Body of pancreas (tissue), 4 donors: ENCODE results near the gene DMGDH. TPM values are rescaled to one million over a fixed set of nuclear protein-coding genes. Genes with fewer than 3 reads are reported as not detected.
A peak's percentile ranks its signal among the peaks of the same experiment; 100 is the strongest.

Experiments used
- ATAC-seq: fragments of 150-250 bp; one replicate; pipeline ENCODE4 v1.9.1; 2016
- DNase-seq, 4 donors: peaks; one replicate each; pipeline ENCODE4 v3.0.0-alpha.2; 2019
- H3K27ac ChIP-seq, 4 donors: fragments of 200-600 bp; sonication (generic); 1 replicate in 3 of 4; 2 replicates in 1 of 4; pipeline versions ENCODE4 v1.5.1 to v1.6.1; 2016 to 2019; ENCODE audit warnings: mild to moderate bottlenecking in 1 of 4, mixed read lengths in 1 of 4, moderate library complexity in 1 of 4
- H3K27me3 ChIP-seq, 2 donors: fragments of 200-600 bp; sonication (generic); one replicate each; pipeline ENCODE4 v1.6.0; 2016; ENCODE audit warnings: mild to moderate bottlenecking in 1 of 2
- H3K36me3 ChIP-seq, 2 donors: fragments of 200-600 bp; sonication (generic); replicated peaks in 1 of 2; 2 replicates each; pipeline ENCODE4 v1.5.1; 2016; ENCODE audit warnings: low read depth in 2 of 2; ENCODE audit not compliant: insufficient read depth in 1 of 2
- H3K4me1 ChIP-seq: fragments of 200-600 bp; sonication (generic); one replicate; pipeline ENCODE4 v1.6.0; 2016
- H3K4me3 ChIP-seq, 2 donors: fragments of 200-600 bp; sonication (generic); 1 replicate in 1 of 2; 2 replicates in 1 of 2; pipeline ENCODE4 v1.5.1; 2016 to 2019
- H3K9me3 ChIP-seq, 3 donors: fragments of 200-600 bp; sonication (generic); 1 replicate in 2 of 3; 2 replicates in 1 of 3; pipeline ENCODE4 v1.5.1; 2016
- CTCF ChIP-seq, 7 experiments: fragments of 450-650 bp in 4 of 7; fragments of 200-600 bp in 3 of 7; sonication (generic) in 3 of 7; IDR thresholded peaks; one replicate each; pipeline ENCODE4 v1.5.1; 2016 to 2019; ENCODE audit warnings: antibody characterized with exemption in 7 of 7
- POLR2A ChIP-seq, 3 donors: fragments of 450-650 bp; IDR thresholded peaks; one replicate each; pipeline ENCODE4 v1.6.1; 2016; ENCODE audit warnings: antibody characterized with exemption in 3 of 3, mild to moderate bottlenecking in 2 of 3
- WGBS, 2 donors: methylation state at CpG; one replicate each; pipeline ENCODE4 v1.1.5; 2017; 5-methylcytosine and 5-hydroxymethylcytosine counted together
- intact Hi-C: fragments of 100-400 bp; cut with DNase I; formaldehyde crosslinking; loops from one replicate; pipeline ENCODE4 v1.15.1; 2023
- total RNA-seq, 2 donors: library from RNA; depleted of rRNA; stranded (reverse); fragments of >200 nt; gene quantifications; one replicate each; pipeline ENCODE4 v1.1.0, GENCODE V29; 2016

Gene DMGDH
- total RNA-seq, result 1 to 10 TPM; 4.7 to 7.3 TPM

- 30 to 70% methylated on average over 27 to 77 of the region's 79 CpGs for WGBS, 2 donors
- H3K4me3 ChIP-seq, result no peak within 1 kb of the TSS
- peak; percentile 22 to 56 (median 25) for DNase-seq
- no peaks in the 10 kb centered on the region for H3K9me3 ChIP-seq
- H3K27me3 ChIP-seq, result peaks cover 0 to 8% of the 10 kb centered on the region in 2 donors
- intact Hi-C loops, result no loop called here
- H3K36me3 ChIP-seq, result no peaks in the 10 kb centered on the region
- no peak for TF ChIP-seq POLR2A (IDR thresholded peaks at IDR 0.05)
- no peak for TF ChIP-seq CTCF (IDR thresholded peaks at IDR 0.05)
- H3K27ac ChIP-seq, result no peak within 1 kb of the TSS
- peak; percentile 56 for ATAC-seq
- H3K4me1 ChIP-seq, result peaks cover 10% of the 10 kb centered on the region
Measured at GRCh38 chr5:79069488-79070349, at the start of gene DMGDH, which contains the start of gene BHMT2. DMGDH (minus strand) TSS chr5:79069674; CDS start chr5:79069620, 54 bp downstream. BHMT2 (plus strand) TSS chr5:79069767; CDS start chr5:79069783, 16 bp downstream.

DNA sequence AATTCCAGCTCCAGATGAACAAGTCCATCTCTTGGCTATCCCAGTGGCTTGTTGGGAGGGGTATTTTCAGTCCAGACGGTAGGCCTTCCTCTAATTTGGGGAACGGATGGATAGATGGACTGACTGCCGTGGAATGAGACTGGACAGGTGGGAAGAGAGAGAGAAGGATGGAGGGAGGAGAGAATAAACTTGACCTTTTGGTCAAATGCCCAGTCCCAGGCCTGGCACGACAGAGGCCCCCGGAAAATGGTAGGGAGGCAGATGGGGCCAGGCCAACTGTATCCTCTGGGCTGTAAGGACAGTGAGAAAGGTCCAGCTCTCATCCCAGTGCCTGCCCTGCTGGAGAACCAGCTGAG lies 43.2 kb upstream of the DMGDH start:
- Histone ChIP-seq H3K27ac (no peak overlapping the region), H3K36me3 (no peaks in the 10 kb centered on the region), H3K9me3 (no peaks in the 10 kb centered on the region), H3K4me3 (no peak overlapping the region), H3K27me3 (no peaks in the 10 kb centered on the region), H3K4me1 (no peaks in the 10 kb centered on the region)
- WGBS, 2 donors, result 82 to 93% methylated on average over 5 of the region's 5 CpGs
- intact Hi-C loops, result no loop called here
- no peak for TF ChIP-seq CTCF (IDR thresholded peaks at IDR 0.05)
- TF ChIP-seq POLR2A (IDR thresholded peaks at IDR 0.05), result no peak
- no peak for ATAC-seq
- DNase-seq, result no peak

- ATAC-seq, result no peak
- 30 to 50% methylated on average over 28 to 35 of the region's 39 CpGs for WGBS, 2 donors
- Histone ChIP-seq H3K4me1 (no peaks in the 10 kb centered on the region), H3K27ac (no peak overlapping the region), H3K27me3 (no peaks in the 10 kb centered on the region), H3K4me3 (no peak overlapping the region), H3K9me3 (no peaks in the 10 kb centered on the region), H3K36me3 (no peaks in the 10 kb centered on the region)
- intact Hi-C loops, result no loop called here
- no peak for TF ChIP-seq CTCF (IDR thresholded peaks at IDR 0.05)
- no peak for TF ChIP-seq POLR2A (IDR thresholded peaks at IDR 0.05)
- no peak for DNase-seq
Measured at GRCh38 chr5:79111960-79112702, 42.7 kb upstream of the DMGDH start.

DNA sequence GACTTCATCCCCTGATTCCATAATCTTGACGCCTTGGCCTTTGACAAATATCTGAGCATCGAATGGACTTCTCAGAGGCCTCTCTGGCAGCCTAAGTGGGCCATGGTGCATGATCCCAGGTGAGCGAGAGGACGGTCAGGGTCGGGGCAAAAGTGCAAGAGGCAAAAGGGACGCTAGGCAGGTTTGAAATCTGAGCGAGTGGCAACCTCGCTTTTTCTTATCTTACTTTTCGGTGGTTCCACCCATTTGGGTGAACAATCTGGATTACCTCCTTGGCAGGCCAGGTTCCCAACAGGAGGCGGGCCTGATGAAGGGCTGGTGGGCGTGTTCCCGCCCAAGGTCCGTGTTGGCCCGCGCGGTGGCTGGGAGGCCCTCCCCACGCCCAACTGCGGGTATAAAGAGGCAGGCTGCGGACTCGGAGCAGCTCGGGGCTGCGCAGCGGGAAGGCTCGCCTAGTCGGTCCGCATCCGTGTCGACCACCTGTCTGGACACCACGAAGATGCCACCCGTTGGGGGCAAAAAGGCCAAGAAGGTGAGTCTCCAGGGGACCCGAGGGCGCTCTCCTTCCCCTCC lies 42.0 kb upstream of the DMGDH start, which contains the start of gene BHMT:
BHMT (plus strand) TSS at position 423 of the 573 bp plus-strand sequence; CDS start at position 500, 77 bp downstream.
- ATAC-seq (no peak), DNase-seq (no peak)
- no peak within 1 kb of the TSS for H3K4me3 ChIP-seq
- TF ChIP-seq CTCF (IDR thresholded peaks at IDR 0.05) (no peak), POLR2A (IDR thresholded peaks at IDR 0.05) (no peak)
- H3K9me3 ChIP-seq, result no peaks in the 10 kb centered on the region
- H3K27ac ChIP-seq, result no peak within 1 kb of the TSS
- no peaks in the 10 kb centered on the region for H3K27me3 ChIP-seq
- H3K36me3 ChIP-seq, result no peaks in the 10 kb centered on the region
- peaks cover 3% of the 10 kb centered on the region for H3K4me1 ChIP-seq
- intact Hi-C loops, result no loop called here
- 45 to 64% methylated on average over 21 to 32 of the region's 32 CpGs for WGBS, 2 donors
